Measurements from ENCODE around the gene PHYH. TPM values are rescaled to one million over a fixed set of nuclear protein-coding genes. Genes with fewer than 3 reads are reported as not detected.

PHYH gene
- total and polyA plus RNA-seq, 2 of the 4 experiments (the other 2 are of a cell fraction) = 10.9 to 13.4 TPM

DNA sequence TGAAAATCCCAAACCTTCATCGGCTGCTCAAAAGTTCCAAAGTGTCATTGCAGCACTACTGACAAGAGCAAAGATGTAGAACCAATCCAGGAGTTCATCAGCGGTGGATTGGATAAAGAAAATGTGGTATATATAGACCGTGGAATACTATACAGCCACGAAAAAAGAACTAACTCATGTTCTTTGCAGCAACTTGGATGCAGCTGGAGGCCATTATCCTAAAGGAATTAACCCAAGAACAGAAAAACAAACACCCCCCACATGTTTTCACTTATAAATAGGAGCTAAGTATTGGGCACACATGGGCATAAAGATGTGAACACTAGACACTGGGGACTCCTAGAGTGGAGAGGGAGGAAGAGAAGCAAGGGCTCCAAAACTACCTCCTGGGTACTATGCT is 31.6 kb downstream of the PHYH start:
- Histone ChIP-seq H3K79me1 (ENCODE audit: low read depth in 1 of 2, low read length in 2 of 2) (no peaks in the 10 kb centered on the region), H2AK5ac (ENCODE audit: low read depth, low read length) (no peak overlapping the region), H4K8ac (ENCODE audit: low read depth in 2 of 2, low read length in 2 of 2) (no peak overlapping the region), H2BK15ac (ENCODE audit: low read depth, low read length) (no peak overlapping the region), H3K9me1 (ENCODE audit: insufficient read depth, low read length) (peaks cover 3% of the 10 kb centered on the region), H2BK5ac (ENCODE audit: low read depth, low read length, poor library complexity, severe bottlenecking) (no peak overlapping the region), H4K20me1 (ENCODE audit: insufficient read depth, low read length) (no peaks in the 10 kb centered on the region), H2BK120ac (ENCODE audit: low read depth, low read length) (no peak overlapping the region), H3K4ac (ENCODE audit: low read depth, low read length) (no peak overlapping the region), H2AFZ (replicated peaks; ENCODE audit: low read length, poor library complexity) (no peak overlapping the region), H2BK20ac (ENCODE audit: low read depth, low read length) (no peak overlapping the region), H4K91ac (ENCODE audit: insufficient read depth, low read depth, low read length) (no peak overlapping the region), H3K4me3 (ENCODE audit: insufficient read depth, low read depth, low read length) (no peak overlapping the region), H3K23ac (ENCODE audit: low read depth, low read length) (no peak overlapping the region), H2AK9ac (replicated peaks; ENCODE audit: low read depth, low read length, poor library complexity) (no peak overlapping the region), H3K9ac (ENCODE audit: low read depth, low read length) (no peak overlapping the region), H3K14ac (replicated peaks; ENCODE audit: low read depth, low read length) (no peak overlapping the region), H3K56ac (ENCODE audit: extremely low read depth, insufficient read depth, low read length) (no peak overlapping the region), H3K27me3 (ENCODE audit: control insufficient read depth, insufficient read depth, low read length) (peaks cover 6% of the 10 kb centered on the region), H3K27ac (ENCODE audit: insufficient read depth, low read length) (no peak overlapping the region), H4K5ac (ENCODE audit: low read depth, low read length) (no peak overlapping the region), H3K9me3 (ENCODE audit: control insufficient read depth, insufficient read depth, low read length) (no peaks in the 10 kb centered on the region), H3K4me2 (ENCODE audit: low read depth, low read length) (no peak overlapping the region), H3K36me3 (ENCODE audit: control insufficient read depth, insufficient read depth, low read length) (no peaks in the 10 kb centered on the region), H3K4me1 (ENCODE audit: control insufficient read depth, insufficient read depth, low read length) (peaks cover 3% of the 10 kb centered on the region; the same call in 1 of the 2 replicates), H3K18ac (ENCODE audit: low read depth, low read length) (no peak overlapping the region)
- ChIA-PET CTCF (no interaction called here), POLR2A (ENCODE audit: unreplicated experiment) (no interaction called here)
- DNase-seq = no peak
- no CpG with 5 or more reads among the region's 4 CpGs for WGBS, 2 experiments (ENCODE audit: extremely low coverage in 2 of 2, insufficient read length in 1 of 2)
- ATAC-seq (ENCODE audit: low read depth) = no peak
- intact Hi-C loops (cut with micrococcal nuclease) = no loop called here
- no TSS peak for BruUV-seq (replicated peaks)
- TF ChIP-seq RAD21 (IDR thresholded peaks at IDR 0.05; ENCODE audit: low read length) (no peak), NFE2L2 (IDR thresholded peaks at IDR 0.05; ENCODE audit: low read depth, low read length) (no peak), MAZ (IDR thresholded peaks at IDR 0.05; ENCODE audit: borderline replicate concordance, low read depth, low read length) (no peak), RFX5 (IDR thresholded peaks at IDR 0.05; ENCODE audit: low read depth, low read length) (no peak), SMC3 (IDR thresholded peaks at IDR 0.05; ENCODE audit: low read depth, low read length) (no peak), CEBPB (IDR thresholded peaks at IDR 0.05; ENCODE audit: low read depth, low read length) (no peak), MAFK (IDR thresholded peaks at IDR 0.05; ENCODE audit: low read depth, low read length) (no peak), FOS (IDR thresholded peaks at IDR 0.05; ENCODE audit: low read depth, low read length) (no peak), RCOR1 (IDR thresholded peaks at IDR 0.05; ENCODE audit: insufficient replicate concordance, low read length) (no peak), MXI1 (IDR thresholded peaks at IDR 0.05; ENCODE audit: borderline replicate concordance, low read depth, low read length) (no peak)
- TF ChIP-seq, protein P1, sequence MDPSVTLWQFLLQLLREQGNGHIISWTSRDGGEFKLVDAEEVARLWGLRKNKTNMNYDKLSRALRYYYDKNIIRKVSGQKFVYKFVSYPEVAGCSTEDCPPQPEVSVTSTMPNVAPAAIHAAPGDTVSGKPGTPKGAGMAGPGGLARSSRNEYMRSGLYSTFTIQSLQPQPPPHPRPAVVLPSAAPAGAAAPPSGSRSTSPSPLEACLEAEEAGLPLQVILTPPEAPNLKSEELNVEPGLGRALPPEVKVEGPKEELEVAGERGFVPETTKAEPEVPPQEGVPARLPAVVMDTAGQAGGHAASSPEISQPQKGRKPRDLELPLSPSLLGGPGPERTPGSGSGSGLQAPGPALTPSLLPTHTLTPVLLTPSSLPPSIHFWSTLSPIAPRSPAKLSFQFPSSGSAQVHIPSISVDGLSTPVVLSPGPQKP (IDR thresholded peaks at IDR 0.05; ENCODE audit: borderline replicate concordance, low read depth, low read length) = no peak
- in situ Hi-C loops (cut with MboI; ENCODE audit: low sequenced_read_pairs) = no loop called here
- dilution Hi-C loops (cut with HindIII; ENCODE audit: low sequenced_read_pairs, unreplicated experiment) = no loop called here
